Stimulated activated CD8-positive, alpha-beta memory T cell treated with anti-CD3 and anti-CD28 coated beads, Interleukin-7, amount 100 ng/mL, for 1 hour (primary cell): ENCODE data around the gene LST1.

ENCODE experiments used
- DNase-seq, 2 donors: peaks; one replicate each; pipeline ENCODE4 v3.0.0-alpha.2; 2020; ENCODE audit warnings: low read depth in 2 of 2

Gene LST1

GRCh38 chr6:31620586-31621319 is 34.7 kb downstream of the LST1 start, which contains the start of gene PRRC2A:
Gene PRRC2A (plus strand): TSS chr6:31620715. CDS start chr6:31622790, 2,075 bp downstream.
- DNase-seq, result peak; percentile 59 to 87

DNA sequence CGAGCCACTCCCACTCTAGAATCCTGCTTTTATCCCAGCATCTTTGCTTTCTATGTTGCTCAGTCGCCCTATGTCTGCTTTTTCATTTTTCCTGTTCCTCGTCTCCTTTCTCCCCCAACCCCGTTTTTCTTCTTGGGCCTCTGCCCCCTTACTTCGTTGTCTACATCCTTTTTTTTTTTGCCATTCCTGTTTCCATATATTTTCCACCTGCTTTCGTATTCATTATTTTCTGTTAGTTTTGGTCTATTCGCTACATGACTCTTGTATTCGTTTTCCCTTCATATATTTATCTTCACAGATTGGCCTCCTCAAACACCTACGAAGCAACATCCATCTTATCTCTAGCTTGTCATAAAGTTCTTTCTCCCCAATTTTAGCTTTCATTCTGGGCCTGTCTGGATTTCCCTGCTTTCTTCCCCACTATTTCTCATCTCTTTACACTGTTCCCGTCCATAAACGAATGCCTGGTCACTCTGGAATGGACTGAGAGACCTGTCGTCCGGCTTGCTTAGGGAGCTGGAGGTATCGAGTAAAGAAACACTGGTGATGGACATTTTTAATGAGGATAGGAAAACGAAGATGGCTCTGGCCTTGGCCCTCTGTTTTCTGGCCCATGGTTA is 35.4 kb downstream of the LST1 start:
- DNase-seq, result no peak

DNA sequence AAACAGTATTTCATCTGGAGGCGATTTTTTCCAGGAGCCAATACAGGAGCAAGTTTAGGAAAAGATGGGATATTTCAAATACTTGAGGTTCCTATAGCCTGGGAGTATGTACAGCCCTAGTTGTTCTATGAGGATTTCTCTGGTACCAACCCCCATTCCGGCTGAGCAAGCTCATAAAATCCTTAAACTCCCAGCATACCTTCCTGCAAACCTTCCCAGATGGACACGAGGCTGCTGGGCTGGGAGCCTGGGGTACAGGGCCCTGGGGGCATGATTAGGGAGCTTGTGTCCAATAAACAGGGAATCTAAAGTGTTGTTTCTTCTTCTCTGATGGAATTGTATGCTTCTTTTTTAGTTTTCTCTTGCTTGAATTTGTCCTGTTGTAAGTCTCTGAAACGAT is 35.9 kb downstream of the LST1 start:
- no peak for DNase-seq

DNA sequence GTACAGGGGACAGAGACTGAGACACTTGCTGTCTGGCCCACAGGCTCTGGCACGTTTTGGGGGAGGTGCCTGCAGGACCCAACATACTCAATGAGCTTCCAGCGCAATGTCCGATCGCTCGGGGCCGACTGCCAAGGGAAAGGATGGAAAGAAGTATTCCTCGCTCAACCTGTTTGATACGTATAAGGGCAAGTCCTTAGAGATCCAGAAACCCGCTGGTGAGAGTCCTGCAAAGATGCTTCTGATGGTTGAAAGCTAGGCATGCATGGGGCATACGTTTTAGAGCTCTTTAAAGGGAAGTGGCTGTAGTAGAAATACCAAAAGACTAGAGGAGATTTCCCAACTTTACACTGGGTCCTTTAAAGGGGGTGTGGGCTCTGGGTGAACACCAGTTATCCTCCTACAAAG is 36.6 kb downstream of the LST1 start:
- no peak for DNase-seq

GRCh38 chr6:31624070-31624469 is 38.0 kb downstream of the LST1 start:
- no peak for DNase-seq

DNA sequence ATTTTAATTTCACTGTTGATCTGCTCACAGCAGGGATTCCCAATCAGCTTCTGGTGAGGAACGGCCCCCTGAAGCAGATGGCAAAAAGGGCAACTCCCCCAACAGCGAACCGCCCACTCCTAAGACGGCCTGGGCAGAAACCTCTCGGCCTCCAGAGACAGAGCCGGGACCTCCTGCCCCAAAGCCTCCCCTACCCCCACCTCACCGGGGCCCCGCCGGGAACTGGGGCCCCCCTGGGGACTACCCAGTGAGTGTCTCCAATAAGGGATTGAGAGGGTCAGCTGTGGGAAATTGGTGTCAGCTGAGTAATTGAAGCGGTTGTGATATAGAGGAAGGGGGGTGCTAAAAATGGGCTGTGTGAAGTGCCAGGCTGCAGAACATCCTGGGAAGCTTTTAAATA is 40.9 kb downstream of the LST1 start:
- no peak for DNase-seq

GRCh38 chr6:31627690-31628287 is 41.7 kb downstream of the LST1 start:
- no peak for DNase-seq

DNA sequence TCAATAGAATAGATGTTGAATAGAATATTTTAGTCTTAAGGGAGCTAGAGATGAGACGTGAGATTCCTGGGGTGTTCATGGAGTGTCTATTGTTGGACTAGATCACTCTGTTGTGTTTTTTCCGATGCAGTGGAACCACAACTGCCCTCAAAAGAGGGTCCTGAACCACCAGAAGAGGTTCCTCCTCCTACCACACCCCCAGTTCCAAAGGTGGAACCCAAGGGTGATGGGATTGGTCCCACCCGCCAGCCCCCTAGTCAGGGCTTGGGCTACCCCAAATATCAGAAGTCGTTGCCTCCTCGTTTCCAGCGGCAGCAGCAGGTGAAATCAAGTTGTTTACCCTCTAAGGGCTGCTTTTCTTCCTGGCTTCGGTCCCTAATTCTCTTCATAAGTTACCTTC is 42.9 kb downstream of the LST1 start:
- DNase-seq, result no peak

DNA sequence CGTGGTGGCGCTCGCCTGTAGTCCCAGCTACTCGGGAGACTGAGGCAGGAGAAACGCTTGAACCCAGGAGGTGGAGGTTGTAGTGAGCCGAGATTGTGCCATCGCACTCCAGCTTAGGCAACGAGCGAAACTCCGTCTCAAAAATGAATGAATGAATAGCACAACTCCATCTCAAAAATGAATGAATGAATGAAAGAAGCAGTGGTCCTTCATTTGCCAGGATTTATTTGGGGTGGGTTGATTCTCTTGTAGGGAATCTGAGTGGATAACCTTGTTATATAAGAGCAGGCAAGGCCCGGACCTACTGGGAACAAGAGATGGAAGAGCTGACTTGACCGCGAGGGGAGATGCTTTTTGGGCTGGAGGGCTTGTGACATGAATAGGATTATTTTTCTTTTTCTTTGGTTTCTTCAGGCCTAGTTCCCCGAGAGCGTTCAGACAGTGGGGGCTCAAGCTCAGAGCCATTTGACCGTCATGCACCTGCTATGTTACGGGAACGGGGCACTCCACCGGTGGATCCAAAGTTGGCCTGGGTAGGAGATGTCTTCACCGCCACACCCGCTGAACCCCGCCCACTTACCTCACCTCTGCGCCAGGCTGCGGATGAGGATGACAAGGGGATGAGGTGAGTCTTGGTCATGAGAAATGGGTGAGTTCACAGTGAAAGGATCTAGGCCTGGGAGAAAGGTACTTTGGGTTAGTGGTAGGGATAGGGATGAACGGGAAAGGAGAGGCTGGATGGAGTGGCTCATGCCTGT is 44.3 kb downstream of the LST1 start:
- no peak for DNase-seq

- no peak for DNase-seq
Observed at GRCh38 chr6:31631209-31631608, 45.1 kb downstream of the LST1 start.

DNA sequence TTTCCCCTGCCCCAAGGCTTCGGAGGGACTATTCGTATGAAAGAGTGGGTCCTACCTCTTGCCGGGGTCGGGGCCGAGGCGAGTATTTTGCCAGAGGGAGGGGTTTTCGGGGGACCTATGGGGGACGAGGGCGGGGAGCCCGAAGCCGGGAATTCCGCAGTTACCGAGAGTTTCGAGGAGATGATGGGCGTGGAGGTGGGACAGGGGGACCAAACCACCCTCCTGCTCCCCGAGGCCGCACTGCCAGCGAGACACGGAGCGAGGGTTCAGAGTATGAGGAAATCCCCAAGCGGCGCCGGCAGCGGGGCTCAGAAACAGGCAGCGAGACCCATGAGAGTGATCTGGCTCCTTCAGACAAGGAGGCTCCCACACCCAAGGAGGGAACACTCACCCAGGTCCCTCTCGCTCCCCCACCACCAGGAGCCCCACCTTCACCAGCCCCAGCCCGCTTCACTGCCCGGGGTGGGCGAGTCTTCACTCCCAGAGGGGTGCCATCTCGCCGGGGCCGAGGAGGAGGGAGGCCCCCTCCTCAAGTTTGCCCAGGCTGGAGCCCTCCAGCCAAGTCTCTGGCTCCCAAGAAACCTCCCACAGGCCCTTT is 45.7 kb downstream of the LST1 start:
- no peak for DNase-seq

DNA sequence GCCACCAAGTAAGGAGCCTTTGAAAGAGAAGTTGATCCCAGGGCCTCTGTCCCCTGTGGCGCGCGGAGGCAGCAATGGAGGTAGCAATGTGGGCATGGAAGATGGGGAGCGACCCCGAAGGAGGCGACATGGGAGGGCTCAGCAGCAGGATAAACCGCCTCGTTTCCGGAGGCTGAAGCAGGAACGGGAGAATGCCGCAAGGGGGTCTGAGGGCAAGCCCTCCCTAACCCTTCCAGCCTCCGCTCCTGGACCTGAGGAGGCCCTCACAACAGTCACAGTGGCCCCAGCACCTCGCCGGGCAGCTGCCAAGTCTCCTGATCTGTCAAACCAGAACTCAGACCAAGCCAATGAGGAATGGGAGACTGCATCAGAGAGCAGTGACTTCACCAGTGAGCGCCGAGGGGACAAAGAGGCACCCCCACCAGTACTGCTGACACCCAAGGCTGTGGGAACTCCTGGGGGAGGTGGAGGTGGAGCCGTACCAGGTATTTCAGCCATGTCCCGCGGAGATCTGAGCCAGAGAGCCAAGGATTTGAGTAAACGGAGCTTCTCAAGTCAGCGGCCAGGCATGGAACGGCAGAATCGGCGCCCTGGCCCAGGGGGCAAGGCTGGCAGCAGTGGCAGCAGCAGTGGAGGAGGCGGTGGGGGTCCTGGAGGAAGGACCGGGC is 46.3 kb downstream of the LST1 start:
- no peak for DNase-seq

DNA sequence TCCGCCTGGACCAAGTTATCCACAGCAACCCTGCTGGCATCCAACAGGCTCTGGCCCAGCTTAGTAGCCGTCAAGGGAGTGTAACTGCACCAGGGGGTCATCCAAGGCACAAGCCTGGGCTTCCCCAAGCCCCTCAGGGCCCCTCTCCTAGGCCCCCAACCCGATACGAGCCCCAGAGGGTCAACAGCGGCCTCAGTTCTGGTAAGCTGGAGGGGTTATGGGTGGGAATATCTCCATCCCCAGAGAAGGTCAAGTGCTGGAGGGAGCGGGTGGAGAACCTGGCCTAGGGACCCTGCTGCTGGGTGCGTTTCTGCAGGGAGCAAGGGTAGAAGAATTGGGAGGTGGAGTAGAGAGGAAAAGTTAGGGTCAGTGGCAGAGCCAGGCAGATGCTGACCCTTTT is 47.4 kb downstream of the LST1 start:
- DNase-seq, result no peak

GRCh38 chr6:31634131-31634530 is 48.1 kb downstream of the LST1 start:
- DNase-seq, result no peak

DNA sequence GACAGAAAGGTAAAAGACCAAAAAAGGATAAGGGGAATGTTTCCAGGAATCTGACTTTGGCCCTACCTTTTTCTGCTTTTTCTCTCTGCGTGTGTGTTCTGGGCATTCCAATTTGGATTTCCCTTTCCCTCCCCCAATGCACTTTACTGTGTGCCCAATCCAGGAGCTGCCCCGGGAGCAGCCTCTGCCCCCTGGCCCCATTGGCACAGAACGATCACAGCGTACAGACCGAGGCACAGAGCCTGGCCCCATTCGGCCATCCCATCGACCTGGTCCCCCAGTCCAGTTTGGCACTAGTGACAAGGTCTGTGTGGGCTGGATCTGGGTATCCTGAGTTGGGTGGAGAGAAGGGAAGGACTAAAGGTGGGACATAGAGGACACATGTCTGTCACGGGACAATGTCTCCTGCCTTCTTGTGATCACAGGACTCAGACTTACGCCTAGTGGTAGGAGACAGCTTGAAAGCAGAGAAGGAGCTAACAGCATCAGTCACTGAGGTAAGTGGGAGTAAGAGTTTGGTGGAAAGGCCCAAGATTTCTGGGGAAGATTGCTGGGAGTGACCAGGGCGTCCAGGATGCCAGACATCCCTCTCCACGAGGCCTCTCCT is 49.0 kb downstream of the LST1 start:
- no peak for DNase-seq

GRCh38 chr6:31636698-31637596 is 50.9 kb downstream of the LST1 start:
- no peak for DNase-seq
